Mammary epithelial cell (primary cell): ENCODE measurements around the gene RPGRIP1L.

Experiments used
- CTCF ChIP-seq, 2 donors: IDR thresholded peaks in 1 of 2; conservative IDR thresholded peaks in 1 of 2; 2 replicates each; pipeline ENCODE4 v1.5.1; 2011 to 2012; ENCODE audit warnings: inconsistent platforms in 2 of 2, low read length in 2 of 2, mild to moderate bottlenecking in 2 of 2, control low read depth in 1 of 2, low read depth in 1 of 2; ENCODE audit not compliant: insufficient read depth in 1 of 2; ENCODE audit errors: extremely low read depth in 1 of 2
- EZH2 ChIP-seq: IDR thresholded peaks from 2 replicates; pipeline ENCODE4 v1.6.1; 2012; ENCODE audit warnings: low read length, inconsistent platforms, borderline replicate concordance

GRCh38 chr16:53566552-53567245 lies 137.0 kb downstream of the RPGRIP1L start:
- TF ChIP-seq CTCF (conservative IDR thresholded peaks at IDR 0.05 in 1 of 2, IDR thresholded peaks at IDR 0.05 in 1 of 2; ENCODE audit: extremely low read depth in 1 of 2, insufficient read depth in 1 of 2, low read depth in 1 of 2, low read length in 2 of 2) (no peak), EZH2 (no peak)
